Pancreas (tissue), 10 donors: Measurements from ENCODE around the gene HTR5A. TPM values are rescaled to one million over a fixed set of nuclear protein-coding genes. Genes with fewer than 3 reads are reported as not detected.

Experiments used
- ATAC-seq, 4 donors: fragments of 200-7000 bp; cut with Tn5 transposase; one replicate each; pipeline versions ENCODE4 v1.8.0 to v1.9.1; 2020; ENCODE audit warnings: mild to moderate bottlenecking in 4 of 4, moderate library complexity in 4 of 4
- DNase-seq, 6 donors: peaks; one replicate each; pipeline ENCODE4 v3.0.0-alpha.2; 2020
- FAIRE-seq: peaks from 2 replicates; lab custom pipeline; 2012; peaks lifted over from hg19 to GRCh38; lab: Jason Lieb, UNC
- H3K27ac ChIP-seq, 4 donors: fragments of 200-600 bp; sonication (generic); 1 replicate in 3 of 4; 2 replicates in 1 of 4; pipeline versions ENCODE4 v1.5.0 to v1.8.0; 2020
- H3K27me3 ChIP-seq, 4 donors: fragments of 200-600 bp; one replicate each; pipeline ENCODE4 v1.8.0; 2021
- H3K36me3 ChIP-seq, 3 donors: fragments of 200-600 bp; sonication (generic) in 1 of 3; one replicate each; pipeline versions ENCODE4 v1.5.0 to v1.8.0; 2020 to 2021
- H3K4me1 ChIP-seq, 3 donors: fragments of 200-600 bp; one replicate each; pipeline ENCODE4 v1.8.0; 2021
- H3K4me3 ChIP-seq, 4 donors: fragments of 200-600 bp; sonication (generic) in 2 of 4; one replicate each; pipeline versions ENCODE4 v1.5.0 to v1.8.0; 2020 to 2021
- H3K9me3 ChIP-seq, 4 donors: fragments of 200-600 bp; one replicate each; pipeline ENCODE4 v1.8.0; 2021
- CTCF ChIP-seq, 4 donors: fragments of 200-600 bp; sonication (generic) in 3 of 4; IDR thresholded peaks; one replicate each; pipeline versions ENCODE4 v1.5.0 to v1.8.0; 2021; ENCODE audit warnings: antibody characterized with exemption in 4 of 4
- WGBS, 2 donors: extraction: QIAGEN DNeasy Blood & Tissue Kit; methylation state at CpG; one replicate each; pipeline ENCODE4 v1.1.7; 2013; 5-methylcytosine and 5-hydroxymethylcytosine counted together
- intact Hi-C, 3 donors: fragments of 100-400 bp; cut with DNase I; formaldehyde crosslinking; loops; one replicate each; pipeline versions ENCODE4 v1.11.1 to v1.14.2; 2022
- polyA plus RNA-seq, 2 donors: library from polyadenylated mRNA; stranded (reverse); fragments of 200-250 nt; gene quantifications; one replicate each; pipeline ENCODE4 v1.2.3, GENCODE V29; 2013
- total RNA-seq, 6 donors: library from RNA; stranded (reverse); fragmentation: NEBNext Ultra II Directional in 4 of 6; extraction: Animal tissue kit (Norgen Biotek cat#: 25700) in 4 of 6; gene quantifications; one replicate each; pipeline versions ENCODE4 v1.2.1 to v1.2.4, GENCODE V29; 2021 to 2023
- donor health status: healthy with polysubstance abuse.
- donor health status: DM: no; HTN: no; CAD: no; lungs with moderate emphysema.
- donor health status: DM: no; HTN: no; CAD: no.
- donor health status: control.
- donor health status: control.
- donor health status: Bipolar disorder and iron deficiency.
- donor health status: DM: yes; HTN: yes; CAD: no.
- donor health status: DM: no; HTN: no; CAD: no.
- donor health status: DM: no; HTN: no; CAD: no.
- donor health status: DM: yes; HTN: yes; CAD: no.

The HTR5A gene
- total and polyA plus RNA-seq, 8 donors = not detected

DNA sequence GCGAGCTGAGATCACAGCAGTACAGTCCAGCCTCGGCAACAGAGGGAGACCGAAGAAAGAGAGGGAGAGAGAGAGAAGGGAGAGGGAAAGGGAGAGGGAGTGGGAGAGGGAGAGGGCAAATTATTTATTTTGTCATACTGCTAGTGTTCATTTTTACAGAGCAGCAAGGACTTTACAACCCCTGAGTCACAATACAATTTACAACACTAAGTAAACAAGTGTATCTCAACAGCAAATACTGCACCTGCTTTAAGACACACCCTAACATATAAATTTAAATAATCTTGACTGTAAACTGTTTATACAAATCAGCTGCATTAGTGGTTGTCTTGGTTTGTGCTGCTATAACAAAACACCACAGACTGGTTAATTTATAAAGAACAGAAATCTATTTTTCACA lies 27.2 kb downstream of the HTR5A start:
- no peak for DNase-seq
- 64 to 80% methylated on average over 3 of the region's 3 CpGs for WGBS, 2 donors
- FAIRE-seq = no peak
- TF ChIP-seq CTCF (IDR thresholded peaks at IDR 0.05) = no peak
- no peak for ATAC-seq
- no peaks in the 10 kb centered on the region for H3K9me3 ChIP-seq
- no peak overlapping the region for H3K27ac ChIP-seq
- intact Hi-C loops = no loop called here
- no peak overlapping the region for H3K4me3 ChIP-seq
- H3K36me3 ChIP-seq = no peaks in the 10 kb centered on the region
- no peaks in the 10 kb centered on the region for H3K4me1 ChIP-seq
- no peaks in the 10 kb centered on the region for H3K27me3 ChIP-seq

- DNase-seq = no peak
- H3K27ac ChIP-seq = no peak overlapping the region
- H3K9me3 ChIP-seq = no peaks in the 10 kb centered on the region
- WGBS, 2 donors = 38 to 47% methylated on average over 4 of the region's 4 CpGs
- H3K36me3 ChIP-seq = no peaks in the 10 kb centered on the region
- H3K4me1 ChIP-seq = no peaks in the 10 kb centered on the region
- no peak for TF ChIP-seq CTCF (IDR thresholded peaks at IDR 0.05)
- intact Hi-C loops = no loop called here
- H3K4me3 ChIP-seq = no peak overlapping the region
- no peak for ATAC-seq
- FAIRE-seq = no peak
- H3K27me3 ChIP-seq = no peaks in the 10 kb centered on the region
Measured at GRCh38 chr7:155103839-155104238, 33.7 kb downstream of the HTR5A start.

GRCh38 chr7:155104913-155105312 lies 34.8 kb downstream of the HTR5A start:
- no peak for FAIRE-seq
- Histone ChIP-seq H3K27me3 (no peaks in the 10 kb centered on the region), H3K36me3 (no peaks in the 10 kb centered on the region), H3K9me3 (no peaks in the 10 kb centered on the region), H3K27ac (no peak overlapping the region), H3K4me3 (no peak overlapping the region), H3K4me1 (no peaks in the 10 kb centered on the region)
- no peak for DNase-seq
- ATAC-seq = no peak
- intact Hi-C loops = no loop called here
- WGBS, 2 donors = 55 to 62% methylated on average over 7 of the region's 7 CpGs
- no peak for TF ChIP-seq CTCF (IDR thresholded peaks at IDR 0.05)

DNA sequence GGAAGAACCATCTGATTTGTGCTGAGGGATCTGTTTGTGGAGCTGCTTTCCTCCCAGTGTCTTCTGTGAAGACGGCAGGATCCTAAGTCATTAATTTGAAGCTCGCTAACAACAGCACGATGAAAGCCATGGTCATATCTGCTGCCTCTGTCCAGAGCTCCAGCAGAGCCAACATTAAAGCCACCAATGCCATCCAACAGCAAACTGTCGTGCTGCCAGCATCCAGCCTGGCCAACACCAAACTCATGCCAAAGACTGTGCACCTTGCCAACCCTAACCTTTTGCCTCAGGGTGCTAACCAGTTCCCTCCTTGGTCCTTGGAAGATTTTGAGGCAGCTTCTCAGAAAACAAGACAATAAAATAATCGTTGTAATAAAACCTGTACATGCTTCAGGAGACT lies 36.2 kb downstream of the HTR5A start:
- FAIRE-seq (no peak), ATAC-seq (no peak), DNase-seq (no peak)
- Histone ChIP-seq H3K9me3 (no peaks in the 10 kb centered on the region), H3K27ac (no peak overlapping the region), H3K36me3 (no peaks in the 10 kb centered on the region), H3K4me1 (no peaks in the 10 kb centered on the region), H3K4me3 (no peak overlapping the region), H3K27me3 (no peaks in the 10 kb centered on the region)
- TF ChIP-seq CTCF (IDR thresholded peaks at IDR 0.05) = no peak
- WGBS, 2 donors = 62 to 74% methylated on average over 5 of the region's 5 CpGs
- intact Hi-C loops = no loop called here

GRCh38 chr7:155107126-155107525 lies 37.0 kb downstream of the HTR5A start:
- Histone ChIP-seq H3K36me3 (no peaks in the 10 kb centered on the region), H3K27me3 (no peaks in the 10 kb centered on the region), H3K27ac (no peak overlapping the region), H3K4me3 (no peak overlapping the region), H3K4me1 (no peaks in the 10 kb centered on the region), H3K9me3 (no peaks in the 10 kb centered on the region)
- intact Hi-C loops = no loop called here
- DNase-seq (no peak), FAIRE-seq (no peak), ATAC-seq (no peak)
- no peak for TF ChIP-seq CTCF (IDR thresholded peaks at IDR 0.05)
- 48 to 60% methylated on average over 4 of the region's 4 CpGs for WGBS, 2 donors
